GM18499 (cell line): ENCODE results near the gene SH3D21.

Experiments
- ATAC-seq: cut with Tn5 transposase; IDR thresholded peaks from one replicate; pipeline ENCODE4 v1.9.1; 2021; ENCODE audit warnings: moderate number of reproducible peaks; ENCODE audit not compliant: insufficient read depth, unreplicated experiment

Gene SH3D21

GRCh38 chr1:36303244-36303643 is 2.9 kb upstream of the SH3D21 start:
- no peak for ATAC-seq

GRCh38 chr1:36303650-36304360 is 2.4 kb upstream of the SH3D21 start:
- ATAC-seq, result no peak

GRCh38 chr1:36304521-36304920 is 1.6 kb upstream of the SH3D21 start:
- no peak for ATAC-seq

- ATAC-seq, result no peak
Observed at GRCh38 chr1:36304970-36305914, 926 bp upstream of the SH3D21 start.

- no peak for ATAC-seq
Observed at GRCh38 chr1:36305915-36306209, 306 bp upstream of the SH3D21 start.

- peak; percentile 84 for ATAC-seq
Observed at GRCh38 chr1:36306902-36307456, 811 bp downstream of the SH3D21 start.

- no peak for ATAC-seq
Observed at GRCh38 chr1:36307601-36308330, 1.6 kb downstream of the SH3D21 start.

GRCh38 chr1:36309397-36309796 is 3.2 kb downstream of the SH3D21 start:
- no peak for ATAC-seq

GRCh38 chr1:36320291-36320761 is 14.2 kb downstream of the SH3D21 start:
- no peak for ATAC-seq

GRCh38 chr1:36320767-36321118 is 14.6 kb downstream of the SH3D21 start:
- no peak for ATAC-seq

GRCh38 chr1:36321119-36321951 is 15.2 kb downstream of the SH3D21 start:
- no peak for ATAC-seq

GRCh38 chr1:36322041-36322785 is 16.0 kb downstream of the SH3D21 start:
- ATAC-seq, result no peak

GRCh38 chr1:36322786-36323635 is 16.8 kb downstream of the SH3D21 start:
- no peak for ATAC-seq

- ATAC-seq, result no peak
Observed at GRCh38 chr1:36323636-36324352, 17.6 kb downstream of the SH3D21 start, which contains the start of gene EVA1B. Gene EVA1B (minus strand): TSS chr1:36323645. CDS start chr1:36323037, 608 bp downstream.

- ATAC-seq, result no peak
Observed at GRCh38 chr1:36324353-36324703, 18.2 kb downstream of the SH3D21 start.

GRCh38 chr1:36326499-36326898 is 20.3 kb downstream of the SH3D21 start:
- ATAC-seq, result no peak

- ATAC-seq, result no peak
Observed at GRCh38 chr1:36327421-36328087, 21.4 kb downstream of the SH3D21 start.
